GM13976 (cell line): ENCODE data around the gene BMAL2.

Experiments used
- DNase-seq: peaks from one replicate; pipeline ENCODE4 v3.0.0; 2012; ENCODE audit warnings: low spot score
- in situ Hi-C: fragments of 300-500 bp; cut with MboI; formaldehyde crosslinking; loops from one replicate; pipeline ENCODE4 v1.12.0; 2022; ENCODE audit warnings: low sequenced_read_pairs, mixed read lengths, inconsistent platforms; ENCODE audit not compliant: unreplicated experiment
- TF ChIP-seq, protein P1 (sequence below): IDR thresholded peaks from 2 replicates; pipeline ENCODE4 v1.5.1; 2012; ENCODE audit warnings: borderline replicate concordance, mild to moderate bottlenecking; ENCODE audit not compliant: insufficient read depth; ENCODE audit errors: extremely low read depth, missing control alignments, control extremely low read depth

BMAL2 gene

DNA sequence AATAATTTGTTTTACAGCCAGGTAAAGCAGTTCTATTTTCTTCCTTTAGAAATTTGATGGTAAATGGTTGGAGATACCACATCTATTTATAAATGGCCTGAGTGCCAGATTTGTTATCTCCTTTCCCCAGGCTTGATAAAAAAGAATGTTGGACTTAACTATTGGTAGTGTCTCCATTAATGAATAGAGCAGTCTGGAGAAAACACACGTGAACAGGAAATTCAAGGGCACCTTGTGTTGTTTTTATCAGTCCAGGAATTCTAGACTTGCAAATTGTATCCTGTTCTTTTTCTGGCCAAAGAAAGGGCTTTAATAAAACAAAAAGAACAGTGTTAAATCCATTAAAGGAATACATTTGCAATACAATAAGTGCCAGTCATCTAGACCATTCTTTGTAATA, 40.8 kb upstream of the BMAL2 start:
- TF ChIP-seq, protein P1, sequence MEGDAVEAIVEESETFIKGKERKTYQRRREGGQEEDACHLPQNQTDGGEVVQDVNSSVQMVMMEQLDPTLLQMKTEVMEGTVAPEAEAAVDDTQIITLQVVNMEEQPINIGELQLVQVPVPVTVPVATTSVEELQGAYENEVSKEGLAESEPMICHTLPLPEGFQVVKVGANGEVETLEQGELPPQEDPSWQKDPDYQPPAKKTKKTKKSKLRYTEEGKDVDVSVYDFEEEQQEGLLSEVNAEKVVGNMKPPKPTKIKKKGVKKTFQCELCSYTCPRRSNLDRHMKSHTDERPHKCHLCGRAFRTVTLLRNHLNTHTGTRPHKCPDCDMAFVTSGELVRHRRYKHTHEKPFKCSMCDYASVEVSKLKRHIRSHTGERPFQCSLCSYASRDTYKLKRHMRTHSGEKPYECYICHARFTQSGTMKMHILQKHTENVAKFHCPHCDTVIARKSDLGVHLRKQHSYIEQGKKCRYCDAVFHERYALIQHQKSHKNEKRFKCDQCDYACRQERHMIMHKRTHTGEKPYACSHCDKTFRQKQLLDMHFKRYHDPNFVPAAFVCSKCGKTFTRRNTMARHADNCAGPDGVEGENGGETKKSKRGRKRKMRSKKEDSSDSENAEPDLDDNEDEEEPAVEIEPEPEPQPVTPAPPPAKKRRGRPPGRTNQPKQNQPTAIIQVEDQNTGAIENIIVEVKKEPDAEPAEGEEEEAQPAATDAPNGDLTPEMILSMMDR = no peak
- in situ Hi-C loops = loop anchor here (25.0 kb wide), 1 partner anchor 255 kb away; no protein-coding TSS in a partner anchor
- DNase-seq = no peak

DNA sequence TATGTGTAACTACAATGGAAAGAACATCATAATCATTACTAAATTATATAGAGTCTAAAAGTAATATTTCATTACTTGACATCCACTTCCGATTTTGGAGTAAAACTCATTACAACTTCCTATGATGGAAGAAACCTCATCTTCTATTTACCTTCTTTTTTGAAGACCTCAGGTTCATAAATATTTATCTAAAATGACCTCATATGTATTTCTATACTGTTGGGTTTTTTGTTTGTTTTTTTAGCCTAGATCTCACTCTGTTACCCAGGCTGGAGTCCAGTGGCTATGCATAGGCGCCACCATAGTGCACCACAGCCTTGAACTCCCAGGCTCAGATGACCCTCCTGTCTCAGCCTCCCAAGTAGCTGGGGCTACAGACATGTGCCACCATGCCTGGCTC, 39.9 kb upstream of the BMAL2 start:
- TF ChIP-seq, protein P1 = no peak
- in situ Hi-C loops = loop anchor here (25.0 kb wide), 1 partner anchor 255 kb away; no protein-coding TSS in a partner anchor
- no peak for DNase-seq

DNA sequence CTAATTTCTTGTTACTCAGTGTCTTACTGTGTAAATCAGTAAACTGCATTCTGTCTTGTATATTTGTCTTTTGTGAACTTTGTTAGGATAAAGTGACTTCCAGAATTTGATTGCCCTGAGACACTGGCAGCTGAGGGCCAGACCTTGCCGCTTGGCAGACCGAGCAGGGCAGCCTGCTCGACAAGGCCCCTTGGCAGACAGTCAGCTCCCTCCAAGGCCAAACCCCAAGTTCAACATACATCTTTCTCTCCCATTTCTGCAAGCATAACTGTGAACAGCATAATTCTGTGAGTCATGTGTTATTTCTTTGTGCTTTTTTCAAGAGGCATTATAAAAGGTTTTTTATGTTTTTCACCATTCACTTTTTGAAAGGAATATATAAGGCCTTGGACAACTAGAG, 39.2 kb upstream of the BMAL2 start:
- DNase-seq = no peak
- TF ChIP-seq, protein P1 = no peak
- in situ Hi-C loops = loop anchor here (25.0 kb wide), 1 partner anchor 256 kb away; no protein-coding TSS in a partner anchor

DNA sequence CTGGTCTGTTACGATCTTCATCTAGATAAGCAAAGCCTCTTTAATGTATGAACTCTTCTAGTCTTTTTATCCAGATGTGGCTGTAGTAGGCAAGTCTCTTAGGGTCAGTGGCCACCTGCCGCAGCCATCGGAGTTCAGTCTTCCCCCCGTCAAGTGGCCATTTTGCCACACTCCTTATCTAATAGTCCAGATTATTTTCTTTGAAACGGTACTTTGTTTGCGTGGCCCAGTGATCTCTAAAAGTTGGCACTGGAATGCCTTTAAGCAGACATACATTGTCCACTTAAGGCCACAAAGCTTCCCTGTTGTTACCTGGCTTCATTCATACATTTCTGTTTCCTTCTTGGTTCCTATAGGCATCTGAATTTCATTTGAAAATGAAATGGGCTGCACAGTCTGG, 36.0 kb upstream of the BMAL2 start:
- no peak for DNase-seq
- TF ChIP-seq, protein P1 = no peak
- in situ Hi-C loops = loop anchor here (25.0 kb wide), 1 partner anchor 259 kb away; no protein-coding TSS in a partner anchor

DNA sequence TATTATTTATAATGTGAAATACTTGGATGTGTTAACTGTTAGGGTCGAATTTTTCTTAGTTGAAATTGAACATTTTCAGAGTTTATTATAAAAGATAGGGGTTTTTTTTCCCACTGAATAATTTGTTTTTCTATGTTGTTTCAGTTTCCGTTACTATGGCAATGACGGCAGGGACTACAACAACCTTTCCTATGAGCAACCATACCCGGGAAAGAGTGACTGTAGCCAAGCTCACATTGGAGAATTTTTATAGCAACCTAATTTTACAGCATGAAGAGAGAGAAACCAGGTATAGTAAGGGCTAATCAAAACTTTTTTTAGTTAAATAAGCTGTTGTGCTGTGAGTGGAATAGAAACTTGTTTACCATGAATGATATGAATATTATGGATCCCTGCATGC, 35.1 kb upstream of the BMAL2 start:
- in situ Hi-C loops = loop anchor here (25.0 kb wide), 1 partner anchor 260 kb away; no protein-coding TSS in a partner anchor
- DNase-seq = no peak
- TF ChIP-seq, protein P1 = no peak

DNA sequence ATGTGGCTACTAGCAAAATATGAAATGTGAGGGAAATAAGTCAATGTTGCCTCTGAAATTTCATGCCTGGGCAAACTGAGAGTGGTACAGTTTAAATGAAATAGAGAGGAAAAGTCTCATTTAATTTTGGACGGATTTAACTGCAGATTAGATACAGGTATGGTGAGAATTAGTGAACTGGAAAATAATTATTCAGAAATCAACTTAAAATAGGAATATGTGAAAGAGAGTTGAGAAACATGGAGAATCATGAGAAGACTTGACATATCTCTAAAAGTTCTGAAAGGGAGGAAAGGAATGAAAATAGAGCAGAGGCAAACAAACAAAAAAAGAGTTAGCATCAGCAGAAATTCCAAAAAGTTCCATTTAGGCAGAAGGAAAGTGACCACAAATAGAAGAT, 33.5 kb upstream of the BMAL2 start:
- TF ChIP-seq, protein P1 = no peak
- DNase-seq = no peak
- in situ Hi-C loops = loop anchor here (25.0 kb wide), 1 partner anchor 262 kb away; no protein-coding TSS in a partner anchor
